Natural killer cell (primary cell): ENCODE measurements around the gene MORF4L1. TPM values are rescaled to one million over a fixed set of nuclear protein-coding genes. Genes with fewer than 3 reads are reported as not detected.

Experiments used
- ATAC-seq, 3 donors: fragments of 150-1000 bp in 2 of 3; fragments of 200-7000 bp in 1 of 3; cut with Tn5 transposase; 1 replicate in 1 of 3; 2 replicates in 2 of 3; pipeline ENCODE4 v1.10.0; 2021; ENCODE audit warnings: mild to moderate bottlenecking in 2 of 3, moderate library complexity in 2 of 3
- DNase-seq, 2 donors: peaks; one replicate each; pipeline versions ENCODE4 v3.0.0 to v3.0.0-alpha.2; 2013 to 2021; ENCODE audit warnings: mixed read lengths in 1 of 2
- H3K27ac ChIP-seq: one replicate; pipeline ENCODE4 v1.5.1; 2013; ENCODE audit warnings: mild to moderate bottlenecking, low read length
- H3K27me3 ChIP-seq: one replicate; pipeline ENCODE4 v1.6.1; 2013; ENCODE audit warnings: low read length; ENCODE audit not compliant: control insufficient read depth, insufficient read depth
- H3K36me3 ChIP-seq: one replicate; pipeline ENCODE4 v1.6.1; 2013; ENCODE audit warnings: low read length; ENCODE audit not compliant: control insufficient read depth, insufficient read depth
- H3K4me1 ChIP-seq: one replicate; pipeline ENCODE4 v1.6.1; 2013; ENCODE audit warnings: low read length; ENCODE audit not compliant: control insufficient read depth, insufficient read depth
- H3K4me3 ChIP-seq: one replicate; pipeline ENCODE4 v1.5.1; 2013; ENCODE audit warnings: low read length
- H3K9me3 ChIP-seq: one replicate; pipeline ENCODE4 v1.6.1; 2013; ENCODE audit warnings: low read length; ENCODE audit not compliant: control insufficient read depth, insufficient read depth
- H3K27ac Mint-ChIP-seq, 2 donors: one replicate each; pipeline ENCODE4 v1.8.0; 2022; ENCODE audit warnings: mild to moderate bottlenecking in 2 of 2, mixed read lengths in 2 of 2, moderate library complexity in 1 of 2
- H3K27me3 Mint-ChIP-seq, 2 donors: one replicate each; pipeline ENCODE4 v1.8.0; 2022; ENCODE audit warnings: low read depth in 2 of 2, mixed read lengths in 2 of 2
- H3K36me3 Mint-ChIP-seq: one replicate; pipeline ENCODE4 v1.8.0; 2022; ENCODE audit warnings: mixed read lengths
- H3K4me1 Mint-ChIP-seq, 2 donors: one replicate each; pipeline ENCODE4 v1.8.0; 2022; ENCODE audit warnings: mixed read lengths in 2 of 2
- H3K4me3 Mint-ChIP-seq: one replicate; pipeline ENCODE4 v1.8.0; 2022; ENCODE audit warnings: mild to moderate bottlenecking, moderate library complexity, mixed read lengths
- H3K9me3 Mint-ChIP-seq, 2 donors: one replicate each; pipeline ENCODE4 v1.8.0; 2022; ENCODE audit warnings: mixed read lengths in 2 of 2
- WGBS: methylation state at CpG from one replicate; pipeline ENCODE4 v1.1.7; 2013; ENCODE audit warnings: missing lambda C conversion rate; ENCODE audit not compliant: insufficient coverage; 5-methylcytosine and 5-hydroxymethylcytosine counted together
- intact Hi-C: fragments of 100-400 bp; cut with micrococcal nuclease; formaldehyde crosslinking; loops from one replicate; pipeline ENCODE4 v1.14.2; 2022
- total RNA-seq, 4 donors: library from RNA; stranded (reverse); fragments of 120-200 nt in 1 of 4; gene quantifications; one replicate each; pipeline versions ENCODE4 v1.2.3 to v1.2.4, GENCODE V29; 2013 to 2022
- TF ChIP-seq, protein P1 (sequence below): fragments of 200-600 bp; IDR thresholded peaks from one replicate; pipeline ENCODE4 v1.8.0; 2022; ENCODE audit warnings: antibody characterized with exemption

The MORF4L1 gene
- total RNA-seq, 3 donors from 2014 or later (not counting 1 experiment from before 2014, with no cell fraction given), result 316 to 348 (median 329) TPM

DNA sequence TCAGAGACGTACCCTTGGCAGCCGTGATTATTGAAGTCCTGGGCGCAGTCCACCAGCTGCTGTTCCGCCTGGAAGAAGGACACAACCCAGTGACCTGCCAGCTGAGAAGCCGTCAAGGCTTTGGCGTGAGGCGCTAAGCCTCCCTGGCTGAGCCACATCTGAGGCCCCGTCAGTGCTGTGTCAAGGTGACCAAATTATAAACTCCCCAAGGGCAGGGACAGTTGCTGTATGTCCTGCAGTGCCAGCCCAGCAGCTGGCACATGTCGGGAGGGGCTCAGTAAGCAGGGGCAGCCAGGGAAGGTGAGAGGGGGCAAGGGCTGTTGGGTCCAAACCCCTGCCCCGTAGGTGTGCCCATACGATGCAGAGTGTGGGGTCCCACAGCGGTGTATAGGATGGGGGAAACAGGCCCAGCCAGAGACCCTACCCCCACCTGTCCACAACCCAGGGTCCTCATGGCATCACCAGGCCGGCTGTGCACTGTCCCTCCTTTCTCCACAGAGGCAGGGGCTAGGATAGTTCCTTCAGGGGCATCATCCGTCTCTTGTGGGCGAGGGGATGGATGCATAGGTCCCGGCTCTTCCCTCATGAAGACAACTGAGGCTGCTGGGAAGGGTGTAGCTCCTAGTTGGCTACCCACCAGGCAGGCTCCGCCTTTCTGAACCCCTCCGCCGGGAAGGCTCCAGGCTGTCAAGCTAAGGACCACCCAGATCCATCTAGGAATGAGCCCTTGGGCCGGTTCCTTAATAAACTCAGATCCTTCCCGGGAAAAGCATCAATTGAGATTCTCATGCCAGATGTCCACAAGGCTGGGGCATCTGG is 59.0 kb downstream of the MORF4L1 start:
- Mint-ChIP-seq H3K4me3 (no peak overlapping the region), H3K27me3 (no peaks in the 10 kb centered on the region), H3K27ac (no peak overlapping the region), H3K9me3 (no peaks in the 10 kb centered on the region), H3K4me1 (no peaks in the 10 kb centered on the region), H3K36me3 (no peaks in the 10 kb centered on the region)
- H3K36me3 ChIP-seq, result peaks cover 11% of the 10 kb centered on the region
- WGBS, result 92% methylated on average over 21 of the region's 21 CpGs
- H3K27me3 ChIP-seq, result no peaks in the 10 kb centered on the region
- H3K27ac ChIP-seq, result no peak overlapping the region
- TF ChIP-seq, protein P1, sequence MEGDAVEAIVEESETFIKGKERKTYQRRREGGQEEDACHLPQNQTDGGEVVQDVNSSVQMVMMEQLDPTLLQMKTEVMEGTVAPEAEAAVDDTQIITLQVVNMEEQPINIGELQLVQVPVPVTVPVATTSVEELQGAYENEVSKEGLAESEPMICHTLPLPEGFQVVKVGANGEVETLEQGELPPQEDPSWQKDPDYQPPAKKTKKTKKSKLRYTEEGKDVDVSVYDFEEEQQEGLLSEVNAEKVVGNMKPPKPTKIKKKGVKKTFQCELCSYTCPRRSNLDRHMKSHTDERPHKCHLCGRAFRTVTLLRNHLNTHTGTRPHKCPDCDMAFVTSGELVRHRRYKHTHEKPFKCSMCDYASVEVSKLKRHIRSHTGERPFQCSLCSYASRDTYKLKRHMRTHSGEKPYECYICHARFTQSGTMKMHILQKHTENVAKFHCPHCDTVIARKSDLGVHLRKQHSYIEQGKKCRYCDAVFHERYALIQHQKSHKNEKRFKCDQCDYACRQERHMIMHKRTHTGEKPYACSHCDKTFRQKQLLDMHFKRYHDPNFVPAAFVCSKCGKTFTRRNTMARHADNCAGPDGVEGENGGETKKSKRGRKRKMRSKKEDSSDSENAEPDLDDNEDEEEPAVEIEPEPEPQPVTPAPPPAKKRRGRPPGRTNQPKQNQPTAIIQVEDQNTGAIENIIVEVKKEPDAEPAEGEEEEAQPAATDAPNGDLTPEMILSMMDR, result no peak
- H3K4me1 ChIP-seq, result peaks cover 9% of the 10 kb centered on the region
- H3K4me3 ChIP-seq, result no peak overlapping the region
- H3K9me3 ChIP-seq, result no peaks in the 10 kb centered on the region
- intact Hi-C loops, result no loop called here
- DNase-seq (no peak), ATAC-seq (no peak)

DNA sequence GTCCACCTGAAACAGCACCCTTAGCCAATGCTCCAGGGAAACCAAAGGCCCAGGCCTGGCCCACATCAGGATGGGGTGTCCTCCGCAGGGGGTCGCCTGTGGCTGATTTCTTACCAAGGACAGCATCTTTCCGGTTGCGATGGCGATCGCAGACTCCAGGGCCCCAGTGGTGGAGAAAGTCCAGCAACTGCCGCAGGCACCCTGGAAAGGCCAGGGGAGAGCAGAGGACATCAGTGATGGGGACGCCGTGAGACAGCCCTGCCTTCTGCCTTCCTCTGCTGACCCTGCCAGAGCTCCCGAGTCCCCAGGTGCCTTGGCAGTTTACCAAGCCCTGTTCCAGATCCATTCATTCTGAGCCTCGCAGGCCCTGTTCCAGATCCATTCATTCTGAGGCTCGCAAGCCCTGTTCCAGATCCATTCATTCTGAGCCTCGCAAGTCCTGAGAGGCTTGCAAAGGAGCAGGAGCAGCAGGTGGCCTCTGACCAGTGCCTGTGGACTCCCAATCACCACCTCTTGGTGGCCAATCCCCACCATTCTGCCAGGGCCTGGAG is 59.6 kb downstream of the MORF4L1 start:
- Histone ChIP-seq H3K27me3 (no peaks in the 10 kb centered on the region), H3K9me3 (no peaks in the 10 kb centered on the region), H3K4me3 (no peak overlapping the region), H3K36me3 (peaks cover 8% of the 10 kb centered on the region), H3K4me1 (peaks cover 16% of the 10 kb centered on the region), H3K27ac (no peak overlapping the region)
- H3K4me1 Mint-ChIP-seq, result no peaks in the 10 kb centered on the region
- H3K9me3 Mint-ChIP-seq, result no peaks in the 10 kb centered on the region
- intact Hi-C loops, result no loop called here
- no peaks in the 10 kb centered on the region for H3K36me3 Mint-ChIP-seq
- H3K27ac Mint-ChIP-seq, result no peak overlapping the region
- H3K4me3 Mint-ChIP-seq, result no peak overlapping the region
- 94% methylated on average over 13 of the region's 13 CpGs for WGBS
- no peaks in the 10 kb centered on the region for H3K27me3 Mint-ChIP-seq
- TF ChIP-seq, protein P1, result no peak
- DNase-seq (no peak), ATAC-seq (no peak)

DNA sequence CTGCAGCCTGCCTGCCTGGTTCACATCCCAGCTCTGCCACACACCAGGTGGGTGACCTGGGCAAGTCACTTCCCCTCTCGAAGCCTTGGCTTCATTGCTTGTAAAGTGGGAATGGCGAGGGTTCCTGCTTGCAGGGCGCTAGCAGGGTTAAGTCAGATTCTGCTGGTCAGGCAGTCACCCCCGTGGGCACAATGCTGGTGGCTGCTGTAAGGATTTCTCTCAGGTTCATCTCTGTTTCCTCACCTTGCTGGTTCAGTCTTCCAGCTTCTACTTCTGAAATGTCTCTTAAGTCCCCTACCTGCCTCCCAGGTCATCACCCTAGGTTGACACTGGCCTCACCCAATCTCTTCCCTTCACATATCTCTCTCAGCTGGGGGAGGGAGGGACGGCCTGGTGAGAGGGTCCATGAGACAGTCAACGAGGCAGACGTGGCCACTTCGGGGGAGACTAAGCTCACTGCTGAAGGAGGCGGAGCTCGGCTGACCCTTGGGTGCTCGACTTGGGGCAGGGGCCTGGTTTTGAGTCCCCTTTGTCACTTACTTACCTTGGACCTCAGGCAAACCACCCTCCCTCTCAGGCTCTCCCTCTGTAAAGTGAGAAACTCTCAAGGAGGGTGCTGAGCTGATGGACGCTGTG is 60.6 kb downstream of the MORF4L1 start:
- Histone ChIP-seq H3K27me3 (no peaks in the 10 kb centered on the region), H3K27ac (no peak overlapping the region), H3K36me3 (peaks cover 6% of the 10 kb centered on the region), H3K9me3 (no peaks in the 10 kb centered on the region), H3K4me1 (peaks cover 20% of the 10 kb centered on the region), H3K4me3 (no peak overlapping the region)
- ATAC-seq (no peak), DNase-seq (no peak)
- Mint-ChIP-seq H3K9me3 (no peaks in the 10 kb centered on the region), H3K4me1 (no peaks in the 10 kb centered on the region), H3K4me3 (no peak overlapping the region), H3K36me3 (no peaks in the 10 kb centered on the region), H3K27ac (no peak overlapping the region), H3K27me3 (peaks cover 0 to 2% of the 10 kb centered on the region in 2 donors)
- intact Hi-C loops, result no loop called here
- 93% methylated on average over 12 of the region's 12 CpGs for WGBS
- TF ChIP-seq, protein P1, result no peak
